ENCODE measurements around the gene FYN.

The FYN gene

DNA sequence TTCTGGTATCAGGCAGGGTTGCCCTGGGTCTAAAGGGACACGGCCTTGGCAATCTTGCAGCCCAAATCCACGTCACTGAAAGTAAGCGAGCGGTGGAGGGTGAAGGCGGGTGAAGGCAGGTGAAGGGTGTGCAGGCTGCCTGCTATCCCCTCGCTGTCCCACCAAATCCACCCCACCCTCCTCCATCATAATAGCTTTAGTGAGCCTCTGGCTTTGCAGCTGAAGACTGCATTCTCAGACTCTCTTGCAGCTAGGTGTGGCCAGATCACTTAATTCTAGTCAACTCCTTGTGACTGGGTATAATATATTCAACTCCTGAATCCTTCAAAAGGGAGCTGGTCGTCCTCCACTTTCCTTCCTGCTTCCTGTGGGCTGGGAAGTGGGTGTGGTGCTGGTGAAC is 140.9 kb downstream of the FYN start:
- no peak overlapping the region for H3K4me3 ChIP-seq (ENCODE audit: low read depth, low read length)
- TF ChIP-seq, protein P1, sequence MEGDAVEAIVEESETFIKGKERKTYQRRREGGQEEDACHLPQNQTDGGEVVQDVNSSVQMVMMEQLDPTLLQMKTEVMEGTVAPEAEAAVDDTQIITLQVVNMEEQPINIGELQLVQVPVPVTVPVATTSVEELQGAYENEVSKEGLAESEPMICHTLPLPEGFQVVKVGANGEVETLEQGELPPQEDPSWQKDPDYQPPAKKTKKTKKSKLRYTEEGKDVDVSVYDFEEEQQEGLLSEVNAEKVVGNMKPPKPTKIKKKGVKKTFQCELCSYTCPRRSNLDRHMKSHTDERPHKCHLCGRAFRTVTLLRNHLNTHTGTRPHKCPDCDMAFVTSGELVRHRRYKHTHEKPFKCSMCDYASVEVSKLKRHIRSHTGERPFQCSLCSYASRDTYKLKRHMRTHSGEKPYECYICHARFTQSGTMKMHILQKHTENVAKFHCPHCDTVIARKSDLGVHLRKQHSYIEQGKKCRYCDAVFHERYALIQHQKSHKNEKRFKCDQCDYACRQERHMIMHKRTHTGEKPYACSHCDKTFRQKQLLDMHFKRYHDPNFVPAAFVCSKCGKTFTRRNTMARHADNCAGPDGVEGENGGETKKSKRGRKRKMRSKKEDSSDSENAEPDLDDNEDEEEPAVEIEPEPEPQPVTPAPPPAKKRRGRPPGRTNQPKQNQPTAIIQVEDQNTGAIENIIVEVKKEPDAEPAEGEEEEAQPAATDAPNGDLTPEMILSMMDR (IDR thresholded peaks at IDR 0.05; ENCODE audit: insufficient read depth, low read length, missing control alignments): no peak
- CTCF ChIA-PET: interaction anchor here (1.1 kb wide), 1 partner anchor 22 kb away, joined by 3 read pairs; no protein-coding TSS in a partner anchor
- DNase-seq (ENCODE audit: low read depth, low spot score): no peak
- POLR2A ChIA-PET: no interaction called here

DNA sequence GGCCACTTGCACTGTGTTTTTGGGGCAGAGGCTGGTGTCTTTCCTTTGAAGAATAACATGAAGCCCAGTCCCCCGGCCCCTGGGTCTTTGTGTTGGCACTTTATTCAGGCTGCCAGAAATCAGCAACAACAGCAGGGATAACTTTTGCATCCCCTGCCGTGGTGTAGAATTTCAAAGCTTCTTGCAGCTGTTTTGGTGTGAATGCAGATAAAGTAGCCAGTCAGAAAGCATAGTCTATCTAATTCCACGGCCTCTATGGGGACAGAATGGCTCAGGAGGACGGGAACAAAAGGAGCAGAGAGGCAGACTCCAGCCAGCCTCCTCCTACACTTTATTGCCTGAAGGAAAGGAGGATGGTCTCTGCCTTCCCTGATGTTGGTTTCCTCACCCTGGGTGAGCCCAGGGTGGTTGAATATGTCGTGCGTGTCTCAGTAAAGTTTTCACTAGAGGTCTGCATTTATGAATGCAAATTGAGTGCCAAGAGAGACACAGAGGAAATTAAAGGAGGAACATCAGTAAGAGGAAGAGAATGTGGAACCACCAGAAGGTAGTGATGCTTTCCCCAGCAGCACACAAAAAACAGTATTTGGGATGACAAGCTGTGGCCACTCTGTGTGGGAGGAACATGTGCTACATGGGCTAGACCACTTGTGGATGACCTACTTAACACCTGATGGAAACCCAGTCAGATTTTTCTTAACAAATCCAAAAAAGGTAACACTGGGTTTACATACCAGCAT is 141.6 kb downstream of the FYN start:
- H3K4me3 ChIP-seq (ENCODE audit: low read depth, low read length): no peak overlapping the region
- TF ChIP-seq, protein P1 (IDR thresholded peaks at IDR 0.05; ENCODE audit: insufficient read depth, low read length, missing control alignments): no peak
- CTCF ChIA-PET: interaction anchor here (1.1 to 1.8 kb wide), 2 partner anchors 9 to 22 kb away, joined by 3 to 4 read pairs; no protein-coding TSS in a partner anchor
- POLR2A ChIA-PET: no interaction called here
- no peak for DNase-seq (ENCODE audit: low read depth, low spot score)

DNA sequence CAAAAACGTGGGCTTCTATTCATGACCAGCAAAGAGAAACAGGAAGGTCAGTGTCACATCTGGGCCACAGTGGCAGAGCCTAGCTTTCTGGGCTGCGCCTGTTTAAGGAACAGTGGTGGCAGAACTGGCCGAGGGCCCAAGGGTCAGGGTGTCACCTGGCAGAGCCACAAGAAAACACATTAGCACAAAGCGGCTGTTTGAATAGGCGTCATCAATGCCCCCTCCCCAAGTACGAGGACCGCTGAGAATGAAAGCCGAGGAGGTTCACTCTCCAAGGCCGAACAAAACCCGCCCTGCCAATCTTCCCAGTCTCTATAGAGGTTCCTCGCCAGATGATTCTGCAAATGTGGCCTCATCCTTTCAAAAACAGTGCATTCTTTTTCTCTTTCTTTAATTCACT is 142.4 kb downstream of the FYN start:
- CTCF ChIA-PET: interaction anchor here (1.8 kb wide), 1 partner anchor 9 kb away, joined by 4 read pairs; no protein-coding TSS in a partner anchor

DNA sequence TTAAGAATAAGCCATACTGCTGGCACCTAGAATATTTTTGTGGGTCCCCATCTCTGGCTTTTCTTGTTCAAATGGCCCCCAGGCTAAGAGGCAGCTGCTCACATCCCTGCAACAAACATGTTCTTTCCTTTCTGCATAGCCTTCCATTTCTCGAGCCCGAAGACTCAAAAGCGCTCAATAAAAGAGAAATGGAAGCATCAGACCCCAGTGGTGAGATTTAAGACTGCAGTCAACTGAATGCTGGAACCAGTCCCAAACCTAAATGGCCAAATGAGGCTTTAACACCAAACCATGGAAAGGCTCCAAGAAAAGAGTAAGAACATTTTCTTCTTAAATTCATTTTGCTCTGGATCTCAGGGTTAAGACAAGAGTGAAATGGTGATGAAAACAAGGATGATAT is 145.4 kb downstream of the FYN start:
- TF ChIP-seq, protein P1 (IDR thresholded peaks at IDR 0.05; ENCODE audit: insufficient read depth, low read length, missing control alignments): no peak
- POLR2A ChIA-PET: interaction anchor here (0.6 kb wide), 1 partner anchor 62 kb away, joined by 4 read pairs; no protein-coding TSS in a partner anchor
- DNase-seq (ENCODE audit: low read depth, low spot score): no peak
- H3K4me3 ChIP-seq (ENCODE audit: low read depth, low read length): no peak overlapping the region
- CTCF ChIA-PET: interaction anchor here (1.5 to 13.5 kb wide), 3 partner anchors 18 to 313 kb away, joined by 3 to 87 read pairs (median 3); no protein-coding TSS in a partner anchor

More for the DNA sequence above, 142.4 kb downstream of the FYN start:
- H3K4me3 ChIP-seq (ENCODE audit: low read depth, low read length): no peak overlapping the region
- TF ChIP-seq, protein P1 (IDR thresholded peaks at IDR 0.05; ENCODE audit: insufficient read depth, low read length, missing control alignments): no peak
- DNase-seq (ENCODE audit: low read depth, low spot score): no peak
- POLR2A ChIA-PET: no interaction called here

DNA sequence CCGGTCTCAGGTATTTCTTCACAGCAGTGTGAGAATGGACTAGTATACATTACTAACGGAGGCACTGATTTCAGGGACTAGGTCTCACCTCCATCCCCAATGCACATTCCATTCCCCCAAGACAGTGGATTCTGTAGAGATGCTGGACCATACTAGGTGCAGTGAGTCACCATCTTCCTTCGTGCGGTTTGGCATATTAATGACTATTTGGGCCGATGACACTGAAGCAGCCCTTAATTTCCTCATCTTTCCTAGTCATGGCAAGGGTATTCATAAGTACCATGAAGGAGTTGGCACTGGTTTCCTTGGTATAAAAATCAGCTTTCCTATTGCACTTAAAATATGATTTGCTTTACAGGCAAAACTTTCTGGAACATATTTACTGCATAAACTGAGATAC is 146.2 kb downstream of the FYN start:
- TF ChIP-seq, protein P1 (IDR thresholded peaks at IDR 0.05; ENCODE audit: insufficient read depth, low read length, missing control alignments): no peak
- no peak for DNase-seq (ENCODE audit: low read depth, low spot score)
- ChIA-PET POLR2A (interaction anchor here (0.6 kb wide), 1 partner anchor 62 kb away, joined by 4 read pairs; no protein-coding TSS in a partner anchor), CTCF (interaction anchor here (1.2 to 13.5 kb wide), 7 partner anchors 9 to 313 kb away, joined by 3 to 87 read pairs (median 3); no protein-coding TSS in a partner anchor)
- H3K4me3 ChIP-seq (ENCODE audit: low read depth, low read length): no peak overlapping the region

DNA sequence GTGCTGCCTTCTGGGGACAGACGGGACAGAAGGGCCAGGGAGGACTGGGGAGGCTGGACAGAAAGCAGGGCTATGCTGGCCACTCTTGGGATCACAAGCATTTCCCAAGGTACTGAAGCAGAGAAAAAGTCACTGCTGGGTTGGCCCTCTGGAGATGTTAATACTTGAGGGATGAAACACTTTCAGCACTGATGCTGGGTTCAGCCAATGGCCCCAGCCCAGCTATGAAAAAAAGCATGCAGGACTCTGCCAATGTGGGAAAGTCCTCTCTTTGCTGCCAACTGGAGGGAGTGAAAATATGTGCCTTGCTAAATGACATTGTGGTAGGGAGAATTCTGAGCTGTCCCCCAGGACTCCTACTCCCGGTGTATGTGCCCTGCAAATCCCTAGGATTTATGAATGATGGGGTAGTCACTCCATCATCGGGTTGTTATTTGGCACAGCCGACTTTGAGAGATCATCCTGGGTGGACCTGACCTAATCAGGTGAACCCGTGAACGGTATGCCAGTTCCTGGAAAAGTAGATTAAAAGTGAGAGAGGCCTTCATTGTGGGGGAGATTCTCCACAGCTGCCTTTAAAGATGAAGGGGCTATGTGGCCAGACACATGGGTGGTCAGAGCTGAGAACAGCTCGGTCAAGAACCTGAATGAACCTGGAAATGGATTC is 147.7 kb downstream of the FYN start:
- DNase-seq (ENCODE audit: low read depth, low spot score): no peak
- ChIA-PET CTCF (interaction anchor here (0.6 to 13.5 kb wide), 10 partner anchors 8 to 315 kb away, joined by 3 to 87 read pairs (median 4); no protein-coding TSS in a partner anchor), POLR2A (no interaction called here)
- no peak overlapping the region for H3K4me3 ChIP-seq (ENCODE audit: low read depth, low read length)
- TF ChIP-seq, protein P1 (IDR thresholded peaks at IDR 0.05; ENCODE audit: insufficient read depth, low read length, missing control alignments): no peak
